GF-D8 (cell line): ENCODE data around the gene AGO1.
"Not testable (repeated sequence)": the region's sequence is repeated elsewhere in the genome, so short reads cannot be mapped to it uniquely, and the experiment has no call there.

ENCODE experiments used
- DNase-seq: peaks from one replicate; lab custom pipeline; 2025; lab: John Stamatoyannopoulos, UW

The AGO1 gene

DNA sequence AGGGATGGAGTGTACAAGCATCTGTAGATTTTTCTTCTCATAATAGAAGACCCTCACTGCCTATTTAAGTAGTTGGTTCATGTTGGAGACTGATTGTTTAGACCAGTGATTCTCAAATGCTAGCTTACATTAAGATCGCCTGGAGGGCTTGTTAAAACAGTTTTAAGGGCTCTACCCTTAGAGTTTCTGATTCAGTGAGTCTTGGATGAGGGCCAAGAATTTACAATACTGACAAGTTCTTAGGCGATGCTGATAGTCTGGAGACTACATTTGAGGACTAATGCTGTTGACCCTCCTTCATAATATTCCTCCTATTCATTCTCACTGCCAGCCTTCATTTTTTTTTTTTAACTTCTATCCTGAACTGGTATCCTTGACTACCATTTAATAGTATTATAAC, 32.7 kb downstream of the AGO1 start:
- DNase-seq: no peak

DNA sequence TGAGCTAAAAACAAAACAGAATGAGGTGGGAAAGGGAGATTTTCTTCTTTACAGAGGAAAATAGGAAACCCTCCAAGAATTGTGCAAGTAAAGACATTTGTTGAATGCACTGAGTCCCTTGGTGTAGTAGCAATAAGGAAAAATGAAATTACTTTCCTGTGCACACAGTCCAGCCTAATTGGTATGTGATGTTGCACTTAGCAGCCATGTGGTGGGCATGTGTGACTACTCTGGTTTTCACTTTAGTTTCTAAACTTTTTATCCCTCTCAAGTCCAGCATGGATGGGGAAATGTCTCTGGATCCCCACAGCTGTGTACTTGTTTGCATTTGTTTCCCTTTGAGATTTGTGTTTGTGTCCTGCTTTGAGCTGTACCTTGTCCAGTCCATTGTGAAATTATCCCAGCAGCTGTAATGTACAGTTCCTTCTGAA, 40.8 kb downstream of the AGO1 start:
- DNase-seq: no peak

DNA sequence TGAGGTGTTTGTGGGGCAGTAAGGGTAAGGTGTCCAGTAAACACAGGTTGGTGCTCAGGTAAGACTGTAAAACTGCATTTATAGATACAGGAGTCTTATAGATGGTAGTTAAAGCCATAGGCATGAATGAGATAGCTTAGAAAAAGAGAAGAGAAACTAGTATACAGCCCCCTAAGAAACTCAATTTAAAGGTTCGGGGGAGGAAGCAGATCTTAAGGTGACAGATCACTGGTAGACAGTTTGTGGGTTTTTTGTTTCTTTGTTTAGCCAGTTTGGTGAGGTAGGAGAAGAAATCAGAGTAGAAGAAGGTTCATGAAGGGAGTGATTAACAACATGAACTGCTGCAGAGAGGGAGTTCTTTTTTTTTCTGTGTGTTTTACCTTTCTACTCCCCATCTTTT, 41.8 kb downstream of the AGO1 start:
- DNase-seq: no peak

DNA sequence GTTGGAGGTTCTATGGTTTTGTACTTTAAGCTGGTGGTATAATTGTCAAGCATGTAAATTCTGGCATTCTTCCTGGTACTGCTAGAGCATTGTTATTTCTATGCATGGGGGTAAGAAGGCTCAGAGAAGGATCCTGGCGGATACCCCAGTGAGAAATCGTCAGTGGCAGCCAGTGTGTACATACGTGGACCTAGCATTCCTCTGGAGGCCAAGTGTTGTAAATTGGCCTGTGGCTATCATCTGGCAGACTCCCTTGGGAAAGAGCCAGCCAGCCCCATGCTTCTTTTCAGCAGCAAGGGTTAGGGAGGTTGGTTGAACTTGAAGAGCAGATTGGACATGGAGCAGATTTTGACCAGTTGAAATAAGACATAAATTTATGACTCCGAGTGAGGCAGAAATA, 42.7 kb downstream of the AGO1 start:
- DNase-seq: no peak

DNA sequence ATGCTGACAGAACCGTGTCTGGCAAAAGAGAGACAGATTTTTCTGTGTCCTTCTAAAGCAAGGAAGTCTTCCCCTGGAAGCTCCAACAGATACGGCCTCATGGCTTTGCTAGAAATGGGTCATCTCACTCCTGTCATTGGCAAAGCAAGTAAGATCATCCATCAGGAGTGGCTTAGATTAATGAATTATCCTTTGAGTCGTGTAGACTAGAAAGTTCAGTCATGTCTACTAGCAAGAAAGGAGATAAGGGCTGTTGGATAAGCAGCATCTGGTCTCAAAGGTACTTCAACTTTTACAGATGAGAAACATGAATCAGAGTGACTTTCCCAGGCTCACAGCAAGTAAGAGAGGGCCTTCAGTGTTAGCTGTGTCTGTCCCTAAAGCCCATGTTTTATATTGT, 44.5 kb downstream of the AGO1 start:
- no peak for DNase-seq

DNA sequence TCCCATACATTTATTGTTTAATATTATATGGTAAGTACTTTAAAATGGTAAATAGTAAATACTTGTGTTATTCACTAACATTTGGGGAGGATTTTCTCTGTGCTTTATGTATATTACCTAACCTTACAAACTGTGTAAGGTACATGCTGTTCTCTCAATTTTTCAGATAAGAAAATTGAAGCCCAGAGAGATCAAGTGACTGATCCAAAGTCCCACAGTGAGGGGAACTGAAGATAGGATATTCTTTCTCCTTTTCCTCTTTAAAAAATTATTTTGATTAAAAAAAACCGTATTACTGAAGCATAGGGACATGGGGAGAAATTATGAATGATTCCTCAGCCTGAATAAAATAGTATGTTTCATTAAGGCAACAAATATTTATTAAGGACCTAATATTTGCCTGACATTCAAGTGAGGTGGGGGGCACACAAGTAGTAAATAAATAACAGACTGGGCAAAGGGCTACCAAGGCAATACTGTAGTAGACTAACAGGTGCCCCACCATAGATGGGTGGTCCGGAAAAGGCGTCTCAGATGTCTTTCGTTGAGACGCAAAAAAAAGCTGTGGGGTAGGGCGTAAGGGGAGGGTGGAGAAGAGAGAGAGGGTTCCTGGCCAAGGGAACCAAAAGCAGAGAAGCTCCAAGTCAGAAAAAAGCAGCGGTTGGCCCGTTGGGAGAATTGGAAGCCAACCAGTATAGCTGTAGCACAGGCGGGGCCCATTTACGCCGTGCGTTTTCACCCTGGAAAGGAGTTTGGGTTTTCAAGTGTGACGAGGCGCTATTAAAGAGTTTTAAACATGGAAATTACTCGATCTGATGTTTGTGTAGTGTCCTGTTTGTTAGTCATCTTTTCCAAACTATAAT, 47.0 kb downstream of the AGO1 start:
- peak; percentile 32 for DNase-seq

DNA sequence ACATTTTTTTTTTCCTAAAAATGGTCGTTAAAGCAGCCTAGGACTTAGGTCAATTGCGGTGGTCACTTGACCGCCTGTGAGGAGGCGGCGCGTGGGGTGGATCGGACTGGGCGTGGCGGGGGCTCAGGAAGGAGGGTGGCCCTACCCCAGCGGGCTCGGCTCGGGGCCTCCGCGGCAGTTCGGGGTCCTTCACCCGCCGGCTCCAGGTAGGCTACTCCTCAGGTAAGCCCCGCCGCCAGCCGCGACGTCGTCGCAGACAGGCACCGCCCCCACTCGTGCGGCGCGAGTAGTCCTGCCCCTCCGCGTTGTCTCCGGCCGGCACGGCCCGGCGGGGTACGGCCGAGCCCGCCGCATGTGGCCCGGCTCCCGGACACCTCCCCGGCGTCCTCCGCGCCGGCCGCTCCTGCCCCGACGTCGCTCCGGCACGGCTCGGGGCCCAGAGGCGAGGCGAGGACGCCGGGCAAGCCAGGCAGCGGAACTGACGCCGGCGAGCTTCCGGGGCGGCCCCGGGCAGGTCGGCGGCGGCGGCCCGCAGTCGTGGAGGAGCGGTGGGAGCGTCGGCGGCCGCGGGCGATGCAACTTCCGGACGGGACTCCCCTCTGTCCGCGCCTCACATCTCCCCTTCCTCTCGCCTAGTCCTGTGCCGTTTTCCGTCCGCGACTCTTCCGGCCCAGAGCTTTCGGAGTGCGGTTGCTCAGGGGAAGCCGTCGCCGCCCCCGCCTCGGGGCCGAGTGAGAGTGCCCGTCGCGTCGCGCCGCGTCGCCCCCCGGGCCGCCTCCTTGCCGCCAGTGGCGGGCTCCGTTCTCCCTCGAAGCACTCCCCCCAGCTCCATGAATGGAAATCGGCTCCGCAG, 47.8 kb downstream of the AGO1 start, which contains the start of gene AGO3:
Gene AGO3, plus strand, starts transcription at position 513 of the 853 bp plus-strand sequence. Its CDS starts 322 bp downstream, at position 835.
- peak; percentile 80 for DNase-seq

DNA sequence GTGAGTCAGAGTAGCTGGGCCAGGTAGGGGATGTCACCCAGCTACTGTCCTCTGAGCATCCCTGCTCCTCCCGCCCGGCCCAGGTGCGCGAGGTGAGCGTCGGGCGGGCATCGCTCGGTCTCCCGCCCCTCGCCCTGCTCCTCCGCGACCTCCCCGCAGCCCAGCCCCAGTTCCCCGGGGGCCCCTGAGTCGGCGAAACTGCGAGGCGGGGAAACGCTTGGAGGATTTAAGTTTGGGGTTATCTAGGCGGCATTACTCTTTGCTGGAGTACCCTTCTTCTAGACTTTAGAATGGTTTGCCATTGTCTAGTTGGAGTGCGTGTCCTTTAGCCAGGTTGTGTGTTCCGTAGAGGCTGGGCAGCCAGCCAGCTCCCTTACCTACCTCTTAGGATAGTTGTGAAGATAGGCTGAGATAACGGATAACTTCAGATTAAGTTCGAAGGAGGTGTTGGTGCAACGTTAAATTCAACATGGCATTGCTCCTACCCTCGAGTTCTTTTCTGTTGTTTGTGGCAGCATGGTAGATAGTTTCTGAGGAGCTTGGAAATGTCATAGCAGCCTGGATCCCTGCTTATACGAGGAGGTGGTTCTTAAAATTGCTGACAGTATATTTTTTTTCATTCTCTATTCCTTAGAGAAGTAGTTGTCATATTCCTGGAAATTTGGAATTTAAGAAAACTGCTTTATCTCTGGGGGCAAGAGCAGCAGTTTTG, 48.6 kb downstream of the AGO1 start:
- peak; percentile 43 for DNase-seq

DNA sequence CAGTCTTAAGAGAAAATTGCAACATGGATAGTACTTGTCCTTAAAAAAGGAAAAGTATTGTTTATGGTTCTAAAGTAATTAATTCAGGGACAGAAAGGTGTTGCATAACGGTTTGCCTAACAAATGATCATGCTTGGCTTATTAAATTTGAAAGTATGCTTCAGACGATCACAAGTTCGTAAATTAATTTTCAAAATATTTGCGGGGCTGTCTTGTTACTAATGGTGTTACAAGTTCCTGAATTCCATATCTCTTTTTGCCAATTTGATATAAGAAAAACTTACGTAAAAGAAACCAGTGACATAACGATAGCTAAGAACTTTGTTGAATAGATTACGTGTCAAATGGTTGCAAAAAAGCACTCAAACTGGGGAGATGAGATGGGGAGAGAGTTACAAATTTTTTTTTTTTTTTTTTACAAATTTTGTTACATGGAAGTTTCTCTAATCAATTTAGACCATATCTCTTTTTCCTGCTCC, 49.2 kb downstream of the AGO1 start:
- no peak for DNase-seq

DNA sequence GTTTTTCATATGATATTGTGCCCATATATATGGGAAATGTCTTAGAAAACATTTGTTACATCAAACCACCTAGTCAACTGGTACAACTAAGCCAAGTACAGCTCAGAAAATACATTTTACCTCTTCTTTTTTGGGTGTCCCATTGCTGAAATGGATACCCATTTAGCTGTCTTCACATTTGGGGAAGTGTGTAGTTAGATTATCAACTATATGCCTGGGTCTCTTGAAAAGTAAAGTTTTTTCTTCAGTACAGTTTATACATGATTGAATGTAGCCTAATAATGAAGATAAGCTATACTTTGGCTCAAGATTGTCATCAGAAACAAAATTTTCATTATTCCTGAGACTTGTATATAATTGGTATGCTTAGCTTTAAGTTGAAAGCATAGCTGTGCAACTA, 49.9 kb downstream of the AGO1 start:
- DNase-seq: no peak

DNA sequence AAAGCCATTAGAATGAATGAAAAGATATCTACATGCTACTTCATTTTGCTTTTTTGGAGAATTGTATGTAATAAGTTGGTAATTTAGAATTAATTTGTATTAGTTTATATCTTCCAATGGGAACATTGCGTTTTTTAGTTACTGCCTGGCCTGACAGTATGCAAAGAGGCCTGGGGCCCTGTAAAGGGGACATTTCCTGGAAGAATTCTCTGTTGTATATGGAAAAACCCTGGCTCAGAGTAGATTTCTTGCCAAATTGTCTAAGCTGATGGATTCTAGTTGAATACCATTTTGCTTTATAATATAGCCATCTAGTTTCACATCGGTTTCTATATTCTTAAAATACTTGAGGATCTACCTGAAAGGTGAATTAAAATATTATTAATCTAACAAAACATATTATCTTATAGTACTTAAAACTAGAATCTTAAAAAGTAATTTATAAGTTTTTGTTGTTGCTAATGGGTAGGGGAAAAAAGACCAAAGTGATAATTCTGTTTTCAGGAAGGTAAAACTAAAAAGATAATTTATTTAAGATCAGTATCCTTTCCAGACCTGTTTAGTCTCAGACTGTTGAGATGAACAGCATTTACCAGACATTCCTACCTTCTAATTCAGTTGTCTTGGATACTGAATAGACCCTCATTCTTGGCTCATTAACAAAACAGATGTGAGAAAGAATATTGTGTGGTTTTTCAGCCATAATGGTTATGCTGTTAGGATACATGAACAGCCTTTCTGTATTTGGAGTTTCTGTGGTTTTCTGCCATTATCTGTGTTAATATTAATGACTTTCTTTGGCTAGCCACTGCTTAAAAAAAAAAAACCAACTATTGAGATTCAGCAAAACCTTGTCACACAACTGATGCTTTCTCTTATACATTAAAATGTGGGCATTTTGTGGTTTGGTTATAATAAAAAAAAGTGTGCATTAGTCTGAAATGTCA, 52.7 kb downstream of the AGO1 start:
- DNase-seq: peak; percentile 16

DNA sequence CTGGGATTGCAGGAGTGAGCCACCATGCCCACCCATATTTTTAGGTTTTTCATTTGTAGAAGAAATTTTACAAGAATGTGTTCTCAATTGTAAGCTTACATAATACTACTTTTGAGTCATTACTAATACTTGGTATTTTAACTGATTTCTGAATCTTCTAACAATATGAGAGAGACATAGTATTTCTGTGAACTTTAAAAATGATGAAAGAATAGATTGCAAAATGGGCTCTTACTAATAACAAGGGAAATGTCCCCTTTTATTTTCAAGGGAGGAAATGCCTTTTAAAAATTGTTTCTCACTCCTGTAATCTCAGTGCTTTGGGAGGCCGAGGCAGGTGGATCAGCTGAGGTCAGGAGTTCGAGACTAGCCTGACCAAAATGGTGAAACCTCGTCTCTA, 53.8 kb downstream of the AGO1 start:
- no peak for DNase-seq

DNA sequence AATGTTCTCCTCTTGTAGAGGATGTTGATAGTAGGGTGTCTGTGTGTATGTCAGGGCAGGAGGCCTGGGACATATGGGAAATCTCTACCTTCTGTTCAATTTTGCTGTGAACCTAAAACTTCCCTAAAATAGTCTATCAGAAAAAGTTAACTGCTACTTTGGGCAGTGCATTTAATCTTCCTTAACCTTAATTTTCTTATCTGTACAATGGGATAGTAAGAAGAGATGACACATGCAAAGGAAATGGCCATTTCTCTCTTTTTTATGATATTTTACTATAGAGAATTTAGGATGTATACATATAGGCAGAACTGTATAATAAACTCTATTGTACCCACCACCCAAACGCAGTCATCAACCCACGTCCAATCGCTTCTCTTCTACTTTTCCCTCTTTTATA, 56.5 kb downstream of the AGO1 start:
- DNase-seq: no peak

DNA sequence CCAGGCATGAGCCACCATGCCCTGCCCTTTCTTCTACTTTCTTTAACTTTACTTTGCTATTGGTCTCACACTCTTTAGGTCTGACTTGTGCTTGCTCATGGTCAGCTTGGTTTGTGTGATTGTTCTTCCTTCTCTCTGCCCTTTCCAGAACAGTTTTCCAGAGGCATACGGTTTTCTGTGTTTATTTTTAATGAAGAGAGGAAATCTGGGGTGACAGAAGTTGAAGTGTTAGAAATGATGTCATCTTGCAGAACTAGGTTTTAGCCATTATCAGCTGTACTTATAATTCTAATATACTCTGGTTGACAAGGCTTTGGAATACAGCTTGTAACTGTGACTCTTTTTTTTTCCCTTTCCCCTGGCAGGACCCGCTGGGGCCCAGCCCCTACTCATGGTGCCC, 62.3 kb downstream of the AGO1 start:
- no peak for DNase-seq

DNA sequence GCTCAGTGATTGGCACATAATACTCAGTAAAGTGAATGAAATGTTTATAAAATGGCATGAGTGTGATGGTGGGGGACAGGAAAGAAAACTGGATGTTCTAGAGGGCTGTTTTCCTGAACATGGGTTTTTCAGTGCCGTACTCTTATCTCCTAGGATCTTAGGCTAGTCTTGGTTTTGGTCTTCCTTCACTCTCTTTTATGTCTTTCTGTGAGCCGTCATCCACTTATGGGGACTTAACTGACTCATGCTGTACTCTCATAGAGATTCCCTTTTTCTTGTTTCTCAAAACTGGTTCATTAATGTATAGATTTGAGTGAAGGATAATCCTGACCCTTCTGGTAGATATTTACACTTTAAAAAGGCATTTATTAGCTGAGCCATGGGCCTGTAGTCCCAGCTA, 64.5 kb downstream of the AGO1 start:
- no peak for DNase-seq

DNA sequence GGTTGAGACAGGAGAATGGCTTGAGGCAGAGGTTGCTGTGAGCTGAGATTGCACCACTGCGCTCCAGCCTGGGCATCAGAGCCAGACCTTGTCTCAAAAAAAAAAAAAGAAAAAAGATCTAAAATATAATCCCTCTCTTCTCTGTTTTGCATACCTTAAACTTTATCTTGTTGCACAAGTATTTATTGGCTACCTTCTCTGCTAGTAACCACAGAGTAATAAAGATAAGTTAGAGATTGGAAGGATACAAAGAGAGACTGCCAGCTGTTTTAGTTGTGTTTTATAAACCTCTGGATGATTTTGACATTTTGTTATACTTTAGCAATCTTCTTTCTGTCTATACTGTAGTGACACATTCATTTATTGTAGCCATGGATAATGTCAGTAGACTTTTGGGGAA, 75.5 kb downstream of the AGO1 start:
- no peak for DNase-seq

DNA sequence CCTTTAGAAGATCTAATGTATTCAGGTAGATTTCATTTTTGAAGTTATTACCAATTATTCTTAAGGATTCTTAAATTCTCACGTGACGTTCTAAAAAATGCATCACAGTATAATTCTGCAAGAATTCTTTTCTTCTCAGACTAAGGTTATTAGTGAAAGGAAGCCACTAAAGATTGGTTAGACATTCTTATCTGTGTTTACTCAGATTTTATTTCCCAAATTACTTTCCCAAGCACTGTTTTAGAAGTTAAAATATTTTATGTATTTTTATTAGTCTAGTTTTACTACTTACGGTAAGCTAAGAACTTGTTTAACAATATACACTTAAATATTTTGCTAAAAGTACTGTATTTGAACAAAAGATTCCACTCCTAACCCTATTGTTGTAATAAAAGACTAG, 76.3 kb downstream of the AGO1 start:
- no peak for DNase-seq

DNA sequence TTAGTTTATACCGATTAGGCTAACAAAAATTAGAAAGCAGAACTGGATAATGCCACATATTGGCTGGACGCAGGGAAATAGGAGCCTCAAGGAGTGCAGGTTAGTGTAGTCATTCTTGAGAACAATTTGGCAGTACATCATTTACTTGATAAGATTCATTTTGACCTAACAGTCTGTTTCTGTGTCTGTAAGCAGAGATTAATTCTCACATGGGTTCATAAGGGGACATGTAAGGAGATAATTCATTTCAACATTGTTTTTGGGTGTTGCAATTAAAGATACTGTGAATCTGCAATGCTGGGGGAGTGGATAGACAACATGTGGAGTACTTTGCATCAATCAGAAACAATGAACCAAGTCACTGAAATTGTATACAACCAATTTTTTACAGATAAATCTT, 79.9 kb downstream of the AGO1 start:
- no peak for DNase-seq

DNA sequence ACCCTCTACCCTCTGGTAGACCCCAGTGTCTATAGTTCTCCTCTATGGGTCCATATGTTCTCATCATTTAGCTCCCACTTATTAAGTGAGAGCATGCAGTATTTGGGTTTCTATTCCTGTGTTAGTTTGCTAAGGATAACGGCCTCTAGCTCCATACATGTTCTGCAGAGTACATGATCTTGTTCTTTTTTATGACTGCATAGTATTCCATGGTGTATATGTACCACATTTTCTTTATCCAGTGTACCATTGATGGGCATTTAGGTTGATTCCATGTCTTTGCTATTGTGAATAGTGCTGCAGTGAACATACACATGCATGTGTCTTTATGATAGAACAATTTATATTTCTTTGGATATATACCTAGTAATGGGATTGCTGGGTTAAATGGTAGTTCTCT, 81.3 kb downstream of the AGO1 start:
- DNase-seq: not testable (repeated sequence)

DNA sequence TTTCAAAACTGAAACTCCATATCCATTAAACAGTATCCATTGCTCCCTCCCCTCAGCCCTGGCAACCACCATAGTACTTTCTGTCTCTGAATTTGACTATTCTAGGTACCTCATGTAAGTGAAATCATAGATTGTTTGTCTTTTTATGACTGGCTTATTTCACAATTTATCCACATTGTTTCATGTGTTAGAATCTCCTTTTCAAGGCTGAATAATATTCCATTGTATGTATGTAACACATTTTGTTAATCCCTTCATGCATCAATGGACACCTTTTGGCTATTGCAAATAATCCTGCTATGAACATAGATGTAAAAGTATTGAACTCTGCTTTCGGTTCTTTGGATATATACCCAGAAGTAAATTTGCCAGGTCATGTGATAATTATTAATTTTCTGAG, 85.4 kb downstream of the AGO1 start:
- DNase-seq: no peak

DNA sequence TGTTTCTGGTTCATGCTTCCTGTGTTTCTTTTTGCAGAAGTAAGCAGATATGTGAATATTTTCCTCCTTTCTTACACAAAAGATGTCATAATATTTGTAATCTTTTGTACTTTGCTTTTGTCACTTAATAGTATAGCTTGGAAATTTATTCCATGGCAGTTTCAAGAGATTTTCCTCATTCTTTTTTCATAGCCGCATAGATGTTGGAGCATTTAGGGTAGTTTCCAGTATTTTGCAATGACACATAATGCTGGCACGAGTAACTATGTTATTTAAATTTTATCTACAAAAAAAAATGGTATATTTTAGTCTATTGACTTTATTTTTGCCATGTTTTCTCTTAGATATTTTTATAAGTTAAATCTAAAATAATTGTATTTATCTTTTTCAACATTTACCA, 88.6 kb downstream of the AGO1 start:
- no peak for DNase-seq
